K562 (cell line): ENCODE data around the gene ZNF668. TPM values are rescaled to one million over a fixed set of nuclear protein-coding genes. Genes with fewer than 3 reads are reported as not detected.

ENCODE experiments used
- ATF1 ChIP-seq, 2 experiments: fragments of 450-650 bp in 1 of 2; IDR thresholded peaks; 2 replicates each; pipeline ENCODE4 v1.6.1; 2016; ENCODE audit warnings: missing compliant biosample characterization in 1 of 2, missing genetic modification characterization in 1 of 2
- DPF2 ChIP-seq: fragments of 450-650 bp; IDR thresholded peaks from 2 replicates; pipeline ENCODE4 v1.6.1; 2016
- FOXK2 ChIP-seq, 2 experiments: fragments of 450-650 bp; IDR thresholded peaks in 1 of 2; conservative IDR thresholded peaks in 1 of 2; 2 replicates each; pipeline ENCODE4 v1.6.1; 2016; ENCODE audit warnings: low read depth in 2 of 2, mild to moderate bottlenecking in 1 of 2
- GABPA ChIP-seq: fragments of 200-800 bp; sonication (Bioruptor generic); conservative IDR thresholded peaks from 2 replicates; pipeline ENCODE4 v1.6.1; 2016; ENCODE audit warnings: low read depth, missing genetic modification characterization, missing compliant biosample characterization
- GABPB1 ChIP-seq: sonication (generic); formaldehyde crosslinking; IDR thresholded peaks from 2 replicates; pipeline ENCODE4 v1.8.0; 2022; ENCODE audit warnings: mild to moderate bottlenecking, missing genetic modification reagents
- HNRNPK ChIP-seq: fragments of 200-400 bp; formaldehyde crosslinking; IDR thresholded peaks from one replicate; pipeline ENCODE4 v1.6.1; 2018; ENCODE audit warnings: mild to moderate bottlenecking, low read depth, low read length; ENCODE audit not compliant: poor library complexity, severe bottlenecking
- MBD1 ChIP-seq: fragments of 250-450 bp; sonication (Bioruptor Pico); IDR thresholded peaks from 2 replicates; pipeline ENCODE4 v1.8.0; 2022; ENCODE audit warnings: inconsistent platforms
- MEF2D ChIP-seq: conservative IDR thresholded peaks from 2 replicates; pipeline ENCODE4 v1.6.1; 2016; ENCODE audit warnings: low read depth, missing genetic modification characterization, missing compliant biosample characterization
- OTX1 ChIP-seq: fragments of 450-650 bp; formaldehyde crosslinking; IDR thresholded peaks from 2 replicates; pipeline ENCODE4 v1.4.0; 2022; ENCODE audit warnings: mild to moderate bottlenecking
- SAP30 ChIP-seq: fragments of 200-600 bp; sonication (generic); IDR thresholded peaks from 2 replicates; pipeline ENCODE4 v1.6.1; 2012; ENCODE audit warnings: borderline replicate concordance, low read depth, mild to moderate bottlenecking, moderate library complexity, low read length, control low read depth, inconsistent platforms; ENCODE audit not compliant: insufficient read depth, poor library complexity, severe bottlenecking
- SOX6 ChIP-seq: fragments of 450-650 bp; IDR thresholded peaks from 2 replicates; pipeline ENCODE4 v1.6.1; 2014; ENCODE audit warnings: mild to moderate bottlenecking
- TBP ChIP-seq: optimal IDR thresholded peaks from 2 replicates; pipeline ENCODE3; 2011; ENCODE audit warnings: low read depth, low read length, improper control_type of control experiment
- TFE3 ChIP-seq: fragments of 450-650 bp; formaldehyde crosslinking; IDR thresholded peaks from 2 replicates; pipeline ENCODE4 v1.4.0; 2020; ENCODE audit warnings: mild to moderate bottlenecking, mixed read lengths
- THAP12 ChIP-seq: fragments of 250-450 bp; sonication (Bioruptor Pico); IDR thresholded peaks from 2 replicates; pipeline ENCODE4 v1.9.0; 2021; ENCODE audit warnings: mild to moderate bottlenecking, inconsistent platforms
- ZBTB12 ChIP-seq: fragments of 250-450 bp; sonication (Bioruptor Pico); IDR thresholded peaks from 2 replicates; pipeline ENCODE4 v1.4.0; 2020
- ZNF133 ChIP-seq: fragments of 250-450 bp; sonication (Bioruptor Pico); IDR thresholded peaks from 2 replicates; pipeline ENCODE4 v1.4.0; 2020; ENCODE audit warnings: mild to moderate bottlenecking
- ZNF316 ChIP-seq: fragments of 450-650 bp; IDR thresholded peaks from 2 replicates; pipeline ENCODE4 v1.6.1; 2016
- polyA plus RNA-seq, 8 experiments: library from polyadenylated mRNA; depleted of rRNA in 4 of 8; stranded (reverse) in 5 of 8; unstranded in 3 of 8; fragments of >200 nt; fragmentation: Nextera tagmentation in 2 of 8; fragmentation: Illumina TruSeq in 1 of 8; extraction: Ambion mirVana in 2 of 8; extraction: Trizol in 1 of 8; gene quantifications; 2 replicates each; pipeline versions ENCODE4 v1.2.1 to v1.2.3, GENCODE V29; 2011 to 2014; ENCODE audit warnings: inconsistent platforms in 1 of 8, missing spikeins in 1 of 8
- total RNA-seq, 7 experiments: library from RNA; depleted of rRNA in 6 of 7; stranded (reverse); fragments of >200 nt in 6 of 7; fragmentation: Illumina TruSeq in 2 of 7; extraction: Trizol in 2 of 7; gene quantifications; 2 replicates each; pipeline versions ENCODE4 v1.2.1 to v1.2.3, GENCODE V29; 2011 to 2021; ENCODE audit warnings: low replicate concordance in 1 of 7
- TF ChIP-seq, protein P1 (sequence below): fragments of 450-650 bp; IDR thresholded peaks from 2 replicates; pipeline ENCODE4 v1.6.1; 2016; ENCODE audit warnings: antibody characterized with exemption

The ZNF668 gene
- total and polyA plus RNA-seq, 9 of the 15 experiments (the other 6 are each of a cell fraction or from before 2014, with no cell fraction given): 0.04 to 15.3 (median 3.8) TPM; not detected in 1

DNA sequence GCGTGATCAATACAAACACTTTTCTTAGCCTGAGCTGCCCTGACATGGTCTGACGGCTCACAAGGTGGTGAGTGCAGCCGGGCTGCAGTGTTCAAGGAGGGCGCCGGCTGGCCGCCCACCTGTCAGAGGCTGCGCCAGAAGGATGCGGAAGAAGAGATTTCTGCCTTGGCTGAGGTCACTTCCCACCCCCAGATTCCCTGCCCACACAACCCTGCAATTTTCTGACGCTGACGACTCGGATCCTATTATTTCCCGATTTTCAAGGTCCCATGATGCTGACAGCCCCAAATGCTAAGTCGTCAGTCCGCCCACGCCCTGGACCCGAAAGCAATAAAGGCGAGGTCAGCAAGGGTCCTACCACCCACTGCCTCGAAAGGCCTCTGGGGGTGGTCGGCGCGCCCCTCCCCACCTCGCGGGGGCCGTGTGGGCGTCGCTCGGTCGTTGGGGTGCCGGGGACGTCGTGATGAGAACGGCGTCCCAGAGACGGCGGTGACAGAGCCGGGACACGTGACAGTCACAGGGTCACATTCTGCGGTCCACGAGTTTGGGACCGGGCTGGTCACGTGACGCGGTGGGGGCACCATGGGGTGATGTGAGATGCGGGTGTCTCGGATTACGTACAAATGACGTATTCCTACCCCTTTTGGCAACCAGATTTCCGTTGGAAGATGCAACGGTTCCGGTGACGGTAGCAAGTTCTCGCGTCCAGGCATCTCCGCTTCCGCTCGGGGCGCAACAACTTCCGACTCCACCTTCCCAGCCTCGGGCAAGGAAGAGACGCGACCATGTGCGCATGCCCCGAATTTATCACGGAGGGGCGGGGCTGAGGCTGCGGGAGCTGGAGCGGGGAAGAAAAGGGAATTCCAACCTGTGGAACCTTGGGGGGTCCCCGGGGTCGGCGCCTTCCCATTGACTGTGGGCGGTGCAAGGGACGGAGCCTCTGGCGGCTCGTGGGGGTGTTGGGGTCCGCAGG lies 41.0 kb downstream of the ZNF668 start, which contains the start of gene STX4 (continued):
- TF ChIP-seq ZBTB12 (peak; percentile 91), DPF2 (0 out of 2 replicates have a peak, but pooled peaks have one; percentile 57), TBP (peak; percentile 51), OTX1 (CRISPR knock-in tag) (peak; percentile 36; the same call in 1 of the 2 replicates), THAP12 (CRISPR knock-in tag) (peak; percentile 16; the same call in 1 of the 2 replicates), SAP30 (peak; percentile 62), ZNF316 (peak; percentile 30), ATF1 (CRISPR knock-in tag; IDR thresholded peaks at IDR 0.05) (peak; percentile 68), ATF1 (tag; IDR thresholded peaks at IDR 0.05) (peak; percentile 99), MBD1 (no peak), GABPA (tag) (peak; percentile 99), TFE3 (peak; percentile 100), SOX6 (0 out of 2 replicates have a peak, but pooled peaks have one; percentile 71), HNRNPK (no peak), ZNF133 (no peak), GABPB1 (CRISPR knock-in tag) (peak; percentile 99), FOXK2 (conservative IDR thresholded peaks at IDR 0.05 in 1 of 2, IDR thresholded peaks at IDR 0.05 in 1 of 2; ENCODE audit: low read depth in 2 of 2) (peak; percentile 69 to 92), MEF2D (tag) (0 out of 2 replicates have a peak, but pooled peaks have one; percentile 53)
- TF ChIP-seq, protein P1, sequence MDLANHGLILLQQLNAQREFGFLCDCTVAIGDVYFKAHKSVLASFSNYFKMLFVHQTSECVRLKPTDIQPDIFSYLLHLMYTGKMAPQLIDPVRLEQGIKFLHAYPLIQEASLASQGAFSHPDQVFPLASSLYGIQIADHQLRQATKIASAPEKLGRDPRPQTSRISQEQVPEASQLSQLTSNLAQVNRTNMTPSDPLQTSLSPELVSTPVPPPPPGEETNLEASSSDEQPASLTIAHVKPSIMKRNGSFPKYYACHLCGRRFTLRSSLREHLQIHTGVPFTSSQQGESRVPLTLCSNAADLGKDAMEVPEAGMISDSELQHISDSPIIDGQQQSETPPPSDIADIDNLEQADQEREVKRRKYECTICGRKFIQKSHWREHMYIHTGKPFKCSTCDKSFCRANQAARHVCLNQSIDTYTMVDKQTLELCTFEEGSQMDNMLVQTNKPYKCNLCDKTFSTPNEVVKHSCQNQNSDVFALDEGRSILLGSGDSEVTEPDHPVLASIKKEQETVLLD: 0 out of 2 replicates have a peak, but pooled peaks have one; percentile 74
